Placental pericyte (primary cell): ENCODE data around the gene OR13C4. TPM values are rescaled to one million over a fixed set of nuclear protein-coding genes. Genes with fewer than 3 reads are reported as not detected.

Experiments used
- total RNA-seq: library from RNA; depleted of rRNA; stranded (reverse); fragments of >200 nt; gene quantifications from 2 replicates; pipeline ENCODE4 v1.2.3, GENCODE V29; 2012

OR13C4 gene
- total RNA-seq = not detected in 2 replicates

DNA sequence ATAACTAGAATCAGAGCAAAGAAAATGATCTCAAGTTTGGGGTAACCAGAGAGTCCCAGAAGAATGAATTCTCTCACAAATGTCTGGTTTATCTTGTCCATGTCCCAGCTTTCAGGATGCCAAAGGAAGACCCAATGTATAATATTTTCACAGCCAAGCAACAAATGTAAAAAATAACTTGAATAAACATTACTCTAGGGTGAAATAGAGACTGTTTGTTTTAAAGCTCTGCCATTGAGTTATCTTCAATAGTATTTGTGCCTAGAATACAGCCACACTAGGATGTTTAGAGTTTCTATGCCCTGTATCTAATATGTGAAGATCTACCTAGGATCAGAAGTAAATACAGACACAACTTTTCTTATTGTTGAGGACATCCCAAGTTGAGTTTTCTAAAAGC lies at the start of gene OR13C4:
TSS of gene OR13C4 (minus strand) at position 101 of the 400 bp plus-strand sequence. CDS start at position 101, 0 bp downstream.

DNA sequence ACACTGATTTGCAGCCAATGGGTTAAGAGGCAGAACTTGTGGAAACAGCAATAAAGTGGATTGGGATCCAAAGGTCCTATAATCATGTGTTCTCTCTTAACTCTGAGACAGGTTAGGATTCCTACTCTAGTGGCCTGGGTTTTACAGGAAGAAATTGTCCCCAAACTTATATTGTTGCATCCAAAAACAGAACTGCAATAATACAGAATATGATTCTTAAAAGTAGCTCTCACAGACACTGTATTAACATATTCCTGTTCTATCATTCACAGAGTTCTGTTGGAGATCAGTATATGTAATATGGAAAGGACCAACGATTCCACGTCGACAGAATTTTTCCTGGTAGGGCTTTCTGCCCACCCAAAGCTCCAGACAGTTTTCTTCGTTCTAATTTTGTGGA lies 41.9 kb upstream of the OR13C4 start, which contains the start of gene OR13C8:
TSS of gene OR13C8 (plus strand) at position 301 of the 400 bp plus-strand sequence. CDS start at position 301, 0 bp downstream.

DNA sequence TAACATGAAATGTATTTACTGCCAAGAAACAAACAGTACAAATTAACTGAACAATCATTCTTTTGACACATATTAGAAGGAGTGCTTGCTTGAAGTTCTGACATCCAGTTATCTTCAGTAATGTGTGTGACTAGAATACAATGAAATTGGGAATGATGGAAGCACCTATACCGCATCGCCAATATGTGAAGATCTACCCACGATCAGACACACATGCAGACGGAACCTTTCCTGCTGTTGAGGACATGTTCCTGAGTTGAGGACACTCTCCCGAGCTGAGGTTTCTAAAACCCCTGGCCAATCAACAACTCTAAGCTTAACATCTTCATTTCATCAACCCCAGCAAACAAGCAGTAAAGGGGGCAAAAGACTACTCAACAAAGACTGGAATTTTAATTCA lies 9.7 kb upstream of the OR13C4 start, which contains the start of gene OR13C3:
TSS of gene OR13C3 (minus strand) at position 101 of the 400 bp plus-strand sequence. CDS start 133 bp downstream, outside the sequence.

DNA sequence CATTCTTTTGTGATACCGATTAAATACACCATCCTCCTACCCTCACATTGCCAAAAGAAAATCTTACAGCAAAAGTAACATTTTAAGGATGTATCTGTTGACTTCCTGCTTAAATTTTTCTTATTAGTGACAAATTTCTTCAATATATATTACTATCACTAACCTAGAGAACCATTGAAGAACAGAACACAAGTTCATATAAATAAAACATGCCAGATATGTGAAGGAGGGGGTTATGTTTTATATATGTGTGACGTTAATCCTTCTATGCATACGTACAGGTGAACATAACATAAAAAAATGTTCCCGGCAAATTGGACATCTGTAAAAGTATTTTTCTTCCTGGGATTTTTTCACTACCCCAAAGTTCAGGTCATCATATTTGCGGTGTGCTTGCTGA lies 23.0 kb downstream of the OR13C4 start, which contains the start of gene OR13F1:
TSS of gene OR13F1 (plus strand) at position 301 of the 400 bp plus-strand sequence. CDS start at position 301, 0 bp downstream.

Other genes starting within 250 kb of the OR13C4 start
- not detected in 2 replicates for gene OR13F1, start 22.9 kb downstream of the OR13C4 start, total RNA-seq
- gene OR13C3, start 9.6 kb upstream of the OR13C4 start, total RNA-seq = not detected in 2 replicates
- gene OR13C8, start 42.0 kb upstream of the OR13C4 start, total RNA-seq = not detected in 2 replicates
- not detected in 2 replicates for gene OR13C5, start 72.2 kb upstream of the OR13C4 start, total RNA-seq
- gene OR13C2, start 78.4 kb upstream of the OR13C4 start, total RNA-seq = not detected in 2 replicates
- not detected in 2 replicates for gene OR13C9, start 91.0 kb upstream of the OR13C4 start, total RNA-seq
- gene OR13D1, start 167.3 kb upstream of the OR13C4 start, total RNA-seq = not detected in 2 replicates
- gene NIPSNAP3A, start 220.5 kb upstream of the OR13C4 start, total RNA-seq = 19.3 and 30.9 TPM in 2 replicates
- gene NIPSNAP3B, start 236.9 kb upstream of the OR13C4 start, total RNA-seq = 0.43 and 0.88 TPM in 2 replicates